Measurements from ENCODE around the gene GNL1.
"Not testable (repeated sequence)": the region's sequence is repeated elsewhere in the genome, so short reads cannot be mapped to it uniquely, and the experiment has no call there.

The GNL1 gene

GRCh38 chr6:30507849-30508827, 48.2 kb downstream of the GNL1 start:
- Histone ChIP-seq H3K27me3 (ENCODE audit: control insufficient read depth in 1 of 2, insufficient read depth in 2 of 2, low read length in 2 of 2) (no peaks in the 10 kb centered on the region), H3K9me3 (ENCODE audit: low read length) (no peaks in the 10 kb centered on the region), H3K4me1 (ENCODE audit: insufficient read depth, low read length) (no peaks in the 10 kb centered on the region), H3K27ac (ENCODE audit: low read depth, low read length) (no peak overlapping the region), H3K9ac (ENCODE audit: low read length) (no peak overlapping the region), H3K36me3 (ENCODE audit: insufficient read depth, low read length) (no peaks in the 10 kb centered on the region), H3K4me3 (ENCODE audit: low read depth in 1 of 2, low read length in 2 of 2) (no peak overlapping the region)

GRCh38 chr6:30500421-30501355, 55.6 kb downstream of the GNL1 start:
- Histone ChIP-seq H3K27ac (ENCODE audit: low read depth, low read length) (no peak overlapping the region), H3K4me3 (ENCODE audit: low read depth in 1 of 2, low read length in 2 of 2) (no peak overlapping the region), H3K27me3 (ENCODE audit: control insufficient read depth in 1 of 2, insufficient read depth in 2 of 2, low read length in 2 of 2) (no peaks in the 10 kb centered on the region), H3K4me1 (ENCODE audit: insufficient read depth, low read length) (no peaks in the 10 kb centered on the region), H3K36me3 (ENCODE audit: insufficient read depth, low read length) (no peaks in the 10 kb centered on the region), H3K9me3 (ENCODE audit: low read length) (no peaks in the 10 kb centered on the region), H3K9ac (ENCODE audit: low read length) (no peak overlapping the region)

- H3K9ac ChIP-seq (ENCODE audit: low read length); H3K27ac ChIP-seq (ENCODE audit: low read depth, low read length); H3K4me3 ChIP-seq (ENCODE audit: low read depth in 1 of 2, low read length in 2 of 2); H3K4me1 ChIP-seq (ENCODE audit: insufficient read depth, low read length); H3K9me3 ChIP-seq (ENCODE audit: low read length); H3K36me3 ChIP-seq (ENCODE audit: insufficient read depth, low read length); H3K27me3 ChIP-seq (ENCODE audit: control insufficient read depth in 1 of 2, insufficient read depth in 2 of 2, low read length in 2 of 2): not testable (repeated sequence)
Observed at GRCh38 chr6:30498705-30499104, 57.6 kb downstream of the GNL1 start.

GRCh38 chr6:30497714-30498113, 58.6 kb downstream of the GNL1 start:
- Histone ChIP-seq H3K27ac (ENCODE audit: low read depth, low read length) (no peak overlapping the region), H3K4me1 (ENCODE audit: insufficient read depth, low read length) (no peaks in the 10 kb centered on the region), H3K9ac (ENCODE audit: low read length) (no peak overlapping the region), H3K4me3 (ENCODE audit: low read depth in 1 of 2, low read length in 2 of 2) (no peak overlapping the region), H3K9me3 (ENCODE audit: low read length) (no peaks in the 10 kb centered on the region), H3K36me3 (ENCODE audit: insufficient read depth, low read length) (peaks cover 14% of the 10 kb centered on the region), H3K27me3 (ENCODE audit: control insufficient read depth in 1 of 2, insufficient read depth in 2 of 2, low read length in 2 of 2) (no peaks in the 10 kb centered on the region)

GRCh38 chr6:30497261-30497599, 59.1 kb downstream of the GNL1 start:
- H3K36me3 ChIP-seq (ENCODE audit: insufficient read depth, low read length) = peaks cover 19% of the 10 kb centered on the region
- not testable (repeated sequence) for H3K4me3 ChIP-seq (ENCODE audit: low read depth in 1 of 2, low read length in 2 of 2); H3K4me1 ChIP-seq (ENCODE audit: insufficient read depth, low read length); H3K9me3 ChIP-seq (ENCODE audit: low read length); H3K27ac ChIP-seq (ENCODE audit: low read depth, low read length); H3K27me3 ChIP-seq (ENCODE audit: control insufficient read depth in 1 of 2, insufficient read depth in 2 of 2, low read length in 2 of 2); H3K9ac ChIP-seq (ENCODE audit: low read length)

- Histone ChIP-seq H3K9me3 (ENCODE audit: low read length) (no peaks in the 10 kb centered on the region), H3K9ac (ENCODE audit: low read length) (no peak overlapping the region), H3K27ac (ENCODE audit: low read depth, low read length) (no peak overlapping the region), H3K27me3 (ENCODE audit: control insufficient read depth in 1 of 2, insufficient read depth in 2 of 2, low read length in 2 of 2) (no peaks in the 10 kb centered on the region), H3K4me3 (ENCODE audit: low read depth in 1 of 2, low read length in 2 of 2) (no peak overlapping the region), H3K4me1 (ENCODE audit: insufficient read depth, low read length) (peaks cover 5% of the 10 kb centered on the region), H3K36me3 (ENCODE audit: insufficient read depth, low read length) (peaks cover 30% of the 10 kb centered on the region)
Observed at GRCh38 chr6:30495993-30496392, 60.3 kb downstream of the GNL1 start.

GRCh38 chr6:30495060-30495459, 61.2 kb downstream of the GNL1 start:
- peaks cover 15% of the 10 kb centered on the region for H3K4me1 ChIP-seq (ENCODE audit: insufficient read depth, low read length)
- H3K27ac ChIP-seq (ENCODE audit: low read depth, low read length); H3K9me3 ChIP-seq (ENCODE audit: low read length); H3K9ac ChIP-seq (ENCODE audit: low read length); H3K27me3 ChIP-seq (ENCODE audit: control insufficient read depth in 1 of 2, insufficient read depth in 2 of 2, low read length in 2 of 2); H3K4me3 ChIP-seq (ENCODE audit: low read depth in 1 of 2, low read length in 2 of 2): not testable (repeated sequence)
- H3K36me3 ChIP-seq (ENCODE audit: insufficient read depth, low read length) = peaks cover 38% of the 10 kb centered on the region

GRCh38 chr6:30494291-30494861, 61.9 kb downstream of the GNL1 start:
- H3K9me3 ChIP-seq (ENCODE audit: low read length) = no peaks in the 10 kb centered on the region
- no peak overlapping the region for H3K4me3 ChIP-seq (ENCODE audit: low read depth in 1 of 2, low read length in 2 of 2)
- no peaks in the 10 kb centered on the region for H3K27me3 ChIP-seq (ENCODE audit: control insufficient read depth in 1 of 2, insufficient read depth in 2 of 2, low read length in 2 of 2)
- H3K36me3 ChIP-seq (ENCODE audit: insufficient read depth, low read length) = peaks cover 38% of the 10 kb centered on the region
- H3K27ac ChIP-seq (ENCODE audit: low read depth, low read length) = no peak overlapping the region
- H3K9ac ChIP-seq (ENCODE audit: low read length) = no peak overlapping the region
- H3K4me1 ChIP-seq (ENCODE audit: insufficient read depth, low read length) = peaks cover 15% of the 10 kb centered on the region

GRCh38 chr6:30493643-30494250, 62.5 kb downstream of the GNL1 start:
- Histone ChIP-seq H3K9ac (ENCODE audit: low read length) (no peak overlapping the region), H3K9me3 (ENCODE audit: low read length) (no peaks in the 10 kb centered on the region), H3K4me1 (ENCODE audit: insufficient read depth, low read length) (peaks cover 15% of the 10 kb centered on the region), H3K27me3 (ENCODE audit: control insufficient read depth in 1 of 2, insufficient read depth in 2 of 2, low read length in 2 of 2) (no peaks in the 10 kb centered on the region), H3K4me3 (ENCODE audit: low read depth in 1 of 2, low read length in 2 of 2) (no peak overlapping the region), H3K36me3 (ENCODE audit: insufficient read depth, low read length) (peaks cover 38% of the 10 kb centered on the region), H3K27ac (ENCODE audit: low read depth, low read length) (no peak overlapping the region)

GRCh38 chr6:30491991-30492952, 64.0 kb downstream of the GNL1 start:
- peaks cover 15% of the 10 kb centered on the region for H3K4me1 ChIP-seq (ENCODE audit: insufficient read depth, low read length)
- H3K4me3 ChIP-seq (ENCODE audit: low read depth in 1 of 2, low read length in 2 of 2) = peak overlapping the region in 1 of 2 donors; percentile 21
- H3K27me3 ChIP-seq (ENCODE audit: control insufficient read depth in 1 of 2, insufficient read depth in 2 of 2, low read length in 2 of 2) = no peaks in the 10 kb centered on the region
- peaks cover 38% of the 10 kb centered on the region for H3K36me3 ChIP-seq (ENCODE audit: insufficient read depth, low read length)
- H3K9ac ChIP-seq (ENCODE audit: low read length) = no peak overlapping the region
- no peak overlapping the region for H3K27ac ChIP-seq (ENCODE audit: low read depth, low read length)
- no peaks in the 10 kb centered on the region for H3K9me3 ChIP-seq (ENCODE audit: low read length)

Measured in muscle layer of colon (tissue), 2 donors.